Right lung (tissue), 5 donors: ENCODE data around the gene ALAS1. TPM values are rescaled to one million over a fixed set of nuclear protein-coding genes. Genes with fewer than 3 reads are reported as not detected.
A peak's percentile ranks its signal among the peaks of the same experiment; 100 is the strongest.

ENCODE experiments used
- DNase-seq, 2 donors: peaks; one replicate each; pipeline ENCODE4 v3.0.0-alpha.2; 2013
- polyA plus RNA-seq, 5 donors: library from polyadenylated mRNA; unstranded; fragments of 120-200 nt; gene quantifications; one replicate each; pipeline versions ENCODE4 v1.2.1 to v1.2.3, GENCODE V29; 2013; ENCODE audit warnings: inconsistent platforms in 1 of 5, low replicate concordance in 1 of 5; ENCODE audit not compliant: insufficient read length in 5 of 5, insufficient read depth in 1 of 5

ALAS1 gene
- polyA plus RNA-seq, 5 donors, result 36.0 to 41.9 (median 39.3) TPM

GRCh38 chr3:52196977-52197376 lies 983 bp upstream of the ALAS1 start:
- no peak for DNase-seq

DNA sequence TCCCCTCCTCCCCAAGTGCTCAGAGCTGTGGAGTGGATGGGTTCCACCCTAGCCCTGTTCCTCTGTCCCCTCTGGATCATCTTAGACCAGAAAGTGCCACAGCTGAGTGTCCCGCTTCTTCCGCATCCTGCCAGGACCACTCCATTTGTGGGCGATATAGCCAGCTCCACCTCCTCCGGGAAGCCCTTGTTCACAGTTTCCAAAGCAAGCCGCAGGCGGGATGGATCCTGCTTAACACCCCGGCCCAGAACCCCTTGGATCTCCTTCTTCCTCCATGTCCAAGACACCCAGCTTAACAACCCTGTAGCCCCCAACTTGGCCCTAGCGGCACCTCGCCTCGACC lies 490 bp upstream of the ALAS1 start:
- DNase-seq, result no peak

DNA sequence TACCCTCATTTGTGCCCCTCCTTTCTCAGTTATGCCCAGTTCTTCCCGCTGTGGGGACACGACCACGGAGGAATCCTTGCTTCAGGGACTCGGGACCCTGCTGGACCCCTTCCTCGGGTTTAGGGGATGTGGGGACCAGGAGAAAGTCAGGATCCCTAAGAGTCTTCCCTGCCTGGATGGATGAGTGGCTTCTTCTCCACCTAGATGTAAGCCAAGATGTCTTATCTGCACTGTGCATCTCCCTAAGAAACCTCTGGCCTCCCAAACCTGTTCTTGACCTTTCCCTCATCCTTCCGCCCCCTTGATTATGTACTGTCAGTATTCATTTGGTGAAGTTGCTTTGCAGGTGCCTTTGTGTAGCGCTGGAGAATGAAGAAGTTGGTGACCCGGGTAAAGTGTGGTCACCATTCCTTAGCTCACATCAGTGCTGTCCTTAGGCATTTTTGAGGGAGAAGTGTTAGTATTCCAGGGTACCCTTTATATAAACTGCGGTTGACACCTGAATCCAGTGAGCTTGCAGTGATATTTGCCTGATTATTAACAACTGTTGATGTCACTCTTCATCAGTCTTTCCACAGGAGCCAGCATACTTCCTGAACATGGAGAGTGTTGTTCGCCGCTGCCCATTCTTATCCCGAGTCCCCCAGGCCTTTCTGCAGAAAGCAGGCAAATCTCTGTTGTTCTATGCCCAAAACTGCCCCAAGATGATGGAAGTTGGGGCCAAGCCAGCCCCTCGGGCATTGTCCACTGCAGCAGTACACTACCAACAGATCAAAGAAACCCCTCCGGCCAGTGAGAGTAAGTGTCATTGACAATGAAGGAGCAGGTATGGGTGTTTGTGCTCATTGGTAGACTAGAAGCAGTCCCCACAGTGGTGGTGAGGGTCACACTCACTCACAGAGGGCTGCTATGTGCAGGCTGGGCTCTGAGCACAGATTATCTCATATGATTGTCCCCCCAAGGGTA lies 966 bp downstream of the ALAS1 start:
- no peak for DNase-seq

DNA sequence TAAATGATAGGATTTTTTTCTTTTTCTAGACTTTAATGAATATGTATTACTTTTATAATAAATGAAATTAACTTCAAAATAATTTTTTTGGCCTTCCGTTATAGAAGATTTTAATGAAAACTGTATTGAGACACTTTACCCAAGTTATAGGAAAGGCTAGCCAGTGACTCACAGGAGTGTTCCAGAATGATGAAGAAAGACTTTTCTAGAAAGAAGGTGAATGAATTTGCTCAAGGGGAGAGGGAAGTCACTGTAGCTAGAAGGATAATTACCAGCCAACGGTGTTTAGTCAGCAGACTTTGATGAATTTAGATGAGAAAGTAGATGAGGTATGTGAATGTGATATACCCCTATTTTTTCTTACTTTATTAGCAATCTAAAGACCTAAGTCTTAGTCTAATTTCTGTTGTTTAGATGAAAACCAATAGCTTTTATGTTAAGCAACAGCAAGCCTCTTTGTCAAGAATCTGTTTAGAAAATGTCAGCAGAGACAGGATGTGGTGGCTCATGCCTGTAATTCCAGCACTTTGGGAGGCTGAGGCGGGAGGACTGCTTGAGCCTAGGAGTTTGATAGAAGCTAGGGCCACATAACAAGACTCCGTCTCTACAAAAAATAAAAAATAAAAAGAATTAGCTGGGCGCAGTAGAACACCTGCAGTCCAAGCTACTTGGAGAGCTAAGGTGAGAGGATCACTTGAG lies 3.2 kb downstream of the ALAS1 start:
- DNase-seq, result no peak

DNA sequence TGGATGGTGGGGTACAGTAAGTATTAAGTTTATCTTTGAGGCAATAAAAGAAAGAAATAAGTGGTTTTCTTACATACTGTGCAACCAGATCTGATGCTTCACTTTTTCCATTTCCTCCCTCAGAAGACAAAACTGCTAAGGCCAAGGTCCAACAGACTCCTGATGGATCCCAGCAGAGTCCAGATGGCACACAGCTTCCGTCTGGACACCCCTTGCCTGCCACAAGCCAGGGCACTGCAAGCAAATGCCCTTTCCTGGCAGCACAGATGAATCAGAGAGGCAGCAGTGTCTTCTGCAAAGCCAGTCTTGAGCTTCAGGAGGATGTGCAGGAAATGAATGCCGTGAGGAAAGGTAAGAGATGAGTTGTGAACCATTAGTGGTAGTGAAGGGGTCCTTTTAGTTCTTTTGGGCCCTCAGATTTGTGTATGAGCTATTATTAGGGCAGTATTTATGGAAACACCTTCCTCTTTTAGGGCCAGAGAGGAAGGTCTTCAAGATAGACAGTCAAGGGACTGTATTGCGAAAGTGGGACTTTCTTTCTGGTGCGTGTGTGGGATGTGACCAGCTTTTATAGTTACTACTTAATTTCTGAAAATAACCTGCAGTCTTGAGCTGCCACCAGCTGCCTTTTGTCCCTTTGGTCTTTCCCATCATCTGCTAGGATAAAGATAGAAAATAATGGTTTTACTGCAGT lies 4.6 kb downstream of the ALAS1 start:
- no peak for DNase-seq

DNA sequence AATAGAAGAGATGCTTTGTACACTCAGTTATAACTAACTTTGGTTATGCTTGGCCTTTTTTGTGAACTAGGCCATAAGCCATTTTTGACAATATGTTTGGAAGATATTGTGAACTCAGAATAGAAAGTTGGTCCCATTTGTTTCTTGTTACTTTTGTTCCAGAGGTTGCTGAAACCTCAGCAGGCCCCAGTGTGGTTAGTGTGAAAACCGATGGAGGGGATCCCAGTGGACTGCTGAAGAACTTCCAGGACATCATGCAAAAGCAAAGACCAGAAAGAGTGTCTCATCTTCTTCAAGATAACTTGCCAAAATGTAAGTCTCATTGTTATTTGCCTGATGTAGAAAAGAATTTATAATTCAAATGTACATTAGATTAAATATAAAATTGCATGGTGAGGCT lies 5.7 kb downstream of the ALAS1 start:
- DNase-seq, result no peak

- no peak for DNase-seq
These were observed 6.5 kb downstream of the ALAS1 start for GRCh38 chr3:52204337-52205073.

DNA sequence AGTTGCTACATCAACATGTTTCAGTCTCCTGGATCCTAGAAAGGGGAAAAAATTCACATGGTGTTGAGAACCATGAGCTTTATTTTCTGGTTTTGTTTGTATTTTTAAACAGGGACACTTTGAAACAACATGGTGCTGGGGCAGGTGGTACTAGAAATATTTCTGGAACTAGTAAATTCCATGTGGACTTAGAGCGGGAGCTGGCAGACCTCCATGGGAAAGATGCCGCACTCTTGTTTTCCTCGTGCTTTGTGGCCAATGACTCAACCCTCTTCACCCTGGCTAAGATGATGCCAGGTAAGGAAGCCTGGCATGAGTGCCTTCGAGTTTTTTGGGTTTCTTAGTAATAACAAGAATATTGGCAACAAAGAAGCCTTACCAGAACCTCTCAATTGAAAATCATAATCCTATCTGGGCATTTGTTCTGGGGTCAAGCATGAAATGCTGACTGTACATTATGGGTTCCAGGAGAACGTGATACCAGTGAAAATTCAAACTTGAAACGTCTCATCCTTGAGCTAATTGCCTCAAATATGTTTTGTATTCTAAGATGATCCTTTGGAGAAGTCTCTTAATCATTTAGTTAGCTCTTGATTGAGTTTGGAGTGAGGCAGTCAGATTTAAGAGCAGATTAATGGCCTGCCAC lies 7.9 kb downstream of the ALAS1 start:
- no peak for DNase-seq

GRCh38 chr3:52208556-52208955 lies 10.6 kb downstream of the ALAS1 start:
- no peak for DNase-seq

DNA sequence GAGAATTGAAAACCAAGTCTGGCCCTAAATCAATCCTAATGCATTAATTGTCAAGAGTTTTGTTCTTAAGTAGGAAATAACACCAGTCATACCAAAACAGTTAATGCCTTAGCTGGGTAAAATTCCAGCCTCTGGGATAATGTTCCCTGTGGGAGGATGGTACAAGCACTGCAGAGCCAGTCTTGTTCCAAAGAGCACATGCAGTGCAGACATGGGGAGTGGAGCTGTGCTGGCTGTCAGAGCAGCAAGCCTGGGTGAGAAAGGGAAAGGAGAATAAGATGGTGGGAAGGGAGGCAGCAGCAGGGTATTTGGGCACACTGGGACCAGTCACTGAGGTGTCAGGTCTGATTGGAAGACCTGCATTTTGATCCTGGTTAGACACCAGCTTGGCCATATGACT lies 12.1 kb downstream of the ALAS1 start:
- no peak for DNase-seq

DNA sequence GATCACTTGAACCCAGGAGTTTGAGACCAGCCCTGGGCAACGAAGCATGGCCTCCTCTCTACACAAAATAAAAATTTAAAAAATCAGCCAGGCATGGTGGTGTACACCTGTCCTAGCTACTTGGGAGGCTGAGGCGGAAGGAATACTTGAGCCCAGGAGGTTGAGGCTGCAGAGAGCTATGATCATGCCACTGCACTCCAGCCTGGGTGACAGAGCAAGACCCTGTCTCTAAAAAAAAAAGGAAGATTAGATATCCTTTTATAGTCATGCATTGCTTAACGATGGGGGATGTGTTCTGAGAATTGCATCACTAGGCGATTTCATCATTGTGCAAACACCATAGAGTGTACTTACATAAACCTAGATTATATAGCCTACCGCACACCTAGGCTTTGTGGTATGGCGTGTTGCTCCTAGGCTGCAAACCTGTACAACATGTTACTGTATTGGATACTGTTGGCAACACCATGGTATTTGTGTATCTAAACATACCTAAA lies 12.6 kb downstream of the ALAS1 start:
- DNase-seq, result peak in 1 of 2 donors; percentile 55

- DNase-seq, result no peak
These were observed 13.4 kb downstream of the ALAS1 start for GRCh38 chr3:52211268-52211891.

DNA sequence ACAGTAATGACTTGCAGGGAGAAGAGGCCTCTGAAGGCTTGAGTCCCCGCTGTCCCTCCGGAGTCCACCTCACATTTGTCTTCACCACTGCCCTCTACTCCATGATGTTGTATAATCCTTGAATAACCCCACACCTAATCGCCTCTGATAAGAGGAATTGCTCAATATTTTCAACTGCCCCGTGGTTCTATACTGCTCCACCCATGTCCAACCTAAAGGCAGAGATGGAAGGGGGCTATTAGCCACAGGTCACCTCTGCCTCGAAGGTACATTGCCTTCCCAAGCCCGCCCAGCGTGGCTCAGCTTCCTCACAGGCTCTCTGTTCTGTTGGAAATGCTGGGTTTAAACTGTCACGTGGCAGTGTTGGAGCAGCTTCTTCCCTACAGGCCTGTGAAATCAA lies 15.0 kb downstream of the ALAS1 start:
- no peak for DNase-seq

GRCh38 chr3:52213901-52214300 lies 15.9 kb downstream of the ALAS1 start:
- no peak for DNase-seq

DNA sequence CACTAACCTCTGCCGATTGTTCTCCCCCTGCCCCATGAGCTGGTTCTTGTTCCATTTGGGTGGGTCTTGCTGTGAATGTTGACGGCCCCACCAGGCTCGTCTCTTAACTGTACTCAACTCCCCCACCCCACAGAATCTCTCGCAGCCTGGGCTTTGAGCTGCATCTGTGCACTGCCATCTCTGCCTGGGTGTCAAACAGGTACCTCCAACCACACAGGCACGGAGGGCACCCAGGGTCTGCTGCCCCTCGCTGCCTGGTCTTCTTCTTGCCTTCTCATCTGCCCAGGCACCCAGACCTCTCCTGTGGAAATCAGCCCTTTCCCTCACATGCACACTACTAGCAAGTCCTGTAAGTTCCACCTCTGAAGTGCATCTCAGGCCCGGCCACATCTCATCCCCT lies 17.4 kb downstream of the ALAS1 start:
- no peak for DNase-seq

- DNase-seq, result no peak
These were observed 18.8 kb downstream of the ALAS1 start for GRCh38 chr3:52216585-52217408.

DNA sequence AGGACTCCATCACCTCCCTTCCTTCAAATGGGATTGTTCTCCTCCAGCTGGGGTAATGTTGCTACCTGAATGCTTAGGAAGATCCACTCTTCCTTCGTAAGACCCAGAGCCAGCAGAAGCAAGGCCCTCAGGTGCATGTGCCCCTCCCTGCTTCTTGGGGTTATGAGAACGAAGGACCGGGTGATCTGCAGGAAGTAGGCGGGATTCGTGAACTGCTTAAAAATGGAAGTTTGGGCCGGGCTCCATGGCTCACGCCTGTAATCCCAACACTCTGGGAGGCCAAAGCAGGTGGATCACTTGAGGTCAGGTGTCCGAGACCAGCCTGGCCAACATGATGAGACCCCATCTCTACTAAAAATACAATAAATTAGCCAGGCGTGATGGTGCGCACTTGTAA lies 19.4 kb downstream of the ALAS1 start:
- DNase-seq, result no peak

- DNase-seq, result no peak
These were observed 20.1 kb downstream of the ALAS1 start for GRCh38 chr3:52218026-52218425.

GRCh38 chr3:52218454-52218853 lies 20.5 kb downstream of the ALAS1 start:
- no peak for DNase-seq
